HepG2 (cell line): ENCODE measurements around the gene SREK1. TPM values are rescaled to one million over a fixed set of nuclear protein-coding genes. Genes with fewer than 3 reads are reported as not detected.

Experiments
- ATAC-seq: fragments of 200-7000 bp; cut with Tn5 transposase; 3 replicates; pipeline ENCODE4 v1.9.1; 2020; ENCODE audit warnings: mild to moderate bottlenecking, moderate library complexity
- BruUV-seq: library from RNA; stranded (reverse); fragments of 400-500 nt; replicated peaks from 2 replicates; lab custom pipeline; 2021; lab: Mats Ljungman, UMichigan
- CTCF ChIA-PET: fragments of 300-600 bp; formaldehyde crosslinking; extraction: SDS; loops from one replicate; lab custom pipeline; 2021; ENCODE audit warnings: low total read pairs, inconsistent platforms, low intra/inter-chr PET ratio; lab: Yijun Ruan, JAX
- POLR2A ChIA-PET: fragments of 350-600 bp; sonication (Branson Sonifier 250); formaldehyde crosslinking; loops from one replicate; lab custom pipeline; 2020; ENCODE audit warnings: antibody characterized with exemption, inconsistent platforms; lab: Yijun Ruan, JAX
- DNase-seq: peaks from one replicate; pipeline ENCODE4 v3.0.0-alpha.2; 2015; ENCODE audit warnings: low spot score
- FAIRE-seq: peaks from 3 replicates; lab custom pipeline; 2011; peaks lifted over from hg19 to GRCh38; lab: Jason Lieb, UNC
- H2AFZ ChIP-seq: one replicate; pipeline ENCODE4 v1.6.1; 2011; ENCODE audit warnings: low read length, inconsistent platforms
- H3K27ac ChIP-seq: fragments of 300-600 bp; 3 replicates; pipeline ENCODE4 v1.8.0; 2011; ENCODE audit warnings: mixed run types, mild to moderate bottlenecking, mixed read lengths, low read length, inconsistent platforms; ENCODE audit not compliant: insufficient read depth; ENCODE audit errors: extremely low read length
- H3K27me3 ChIP-seq, 2 experiments: fragments of 200-600 bp in 1 of 2; 2 replicates in 1 of 2; 3 replicates in 1 of 2; pipeline versions ENCODE4 v1.6.0 to v1.8.0; 2011; ENCODE audit warnings: low read length in 2 of 2, mild to moderate bottlenecking in 2 of 2, moderate library complexity in 2 of 2, inconsistent platforms in 1 of 2; ENCODE audit not compliant: insufficient read depth in 2 of 2, control insufficient read depth in 1 of 2
- H3K36me3 ChIP-seq, 2 experiments: fragments of 200-600 bp in 1 of 2; replicated peaks in 1 of 2; 2 replicates in 1 of 2; 3 replicates in 1 of 2; pipeline versions ENCODE4 v1.5.1 to v1.8.0; 2011; ENCODE audit warnings: low read length in 2 of 2, inconsistent platforms in 1 of 2; ENCODE audit not compliant: insufficient read depth in 2 of 2, control insufficient read depth in 1 of 2
- H3K4me1 ChIP-seq: 2 replicates; pipeline ENCODE4 v1.5.1; 2012; ENCODE audit warnings: low read length, inconsistent platforms; ENCODE audit not compliant: insufficient read depth
- H3K4me2 ChIP-seq: 2 replicates; pipeline ENCODE4 v1.6.0; 2011; ENCODE audit warnings: low read depth, low read length, inconsistent platforms
- H3K4me3 ChIP-seq, 3 experiments: fragments of 200-600 bp in 1 of 3; sonication (generic), shearing (Covaris generic) in 1 of 3; replicated peaks in 1 of 3; 2 replicates each; pipeline ENCODE4 v1.5.1; 2011 to 2016; ENCODE audit warnings: low read length in 3 of 3, inconsistent platforms in 2 of 3, low read depth in 2 of 3, mild to moderate bottlenecking in 2 of 3, control low read depth in 1 of 3, mixed read lengths in 1 of 3; ENCODE audit not compliant: insufficient read depth in 1 of 3
- H3K79me2 ChIP-seq: one replicate; pipeline ENCODE4 v1.6.1; 2011; ENCODE audit warnings: low read length, inconsistent platforms; ENCODE audit not compliant: insufficient read depth
- H3K9ac ChIP-seq: 2 replicates; pipeline ENCODE4 v1.6.0; 2011; ENCODE audit warnings: mild to moderate bottlenecking, low read depth, low read length, inconsistent platforms; ENCODE audit not compliant: insufficient read depth
- H3K9me3 ChIP-seq: 2 replicates; pipeline ENCODE4 v1.5.1; 2012; ENCODE audit warnings: mild to moderate bottlenecking, low read length
- H4K20me1 ChIP-seq: 2 replicates; pipeline ENCODE4 v1.6.0; 2011; ENCODE audit warnings: inconsistent platforms, mild to moderate bottlenecking, low read length, moderate library complexity; ENCODE audit not compliant: insufficient read depth
- ELF4 ChIP-seq: sonication (generic); formaldehyde crosslinking; IDR thresholded peaks from 2 replicates; pipeline ENCODE4 v1.5.0; 2020; ENCODE audit warnings: missing genetic modification reagents, mild to moderate bottlenecking, moderate library complexity, borderline replicate concordance
- GABPA ChIP-seq, 2 experiments: IDR thresholded peaks; 2 replicates each; pipeline ENCODE4 v1.6.1; 2011 to 2016; ENCODE audit warnings: low read depth in 2 of 2, low read length in 1 of 2, missing biosample characterization in 1 of 2, missing genetic modification characterization in 1 of 2
- ZBTB8A ChIP-seq: sonication (generic); formaldehyde crosslinking; IDR thresholded peaks from 2 replicates; pipeline ENCODE4 v1.4.0; 2020; ENCODE audit warnings: mild to moderate bottlenecking, low read depth, missing genetic modification reagents, borderline replicate concordance
- ZFX ChIP-seq: sonication (generic); formaldehyde crosslinking; IDR thresholded peaks from 2 replicates; pipeline ENCODE4 v1.4.0; 2020; ENCODE audit warnings: mild to moderate bottlenecking, low read depth, missing genetic modification reagents, moderate library complexity
- ZNF430 ChIP-seq: sonication (generic); formaldehyde crosslinking; IDR thresholded peaks from 2 replicates; pipeline ENCODE4 v1.9.0; 2021; ENCODE audit warnings: mild to moderate bottlenecking, missing genetic modification reagents
- ZNF577 ChIP-seq: sonication (generic); formaldehyde crosslinking; IDR thresholded peaks from 2 replicates; pipeline ENCODE4 v1.4.0; 2020; ENCODE audit warnings: mild to moderate bottlenecking, low read depth, missing genetic modification reagents, borderline replicate concordance
- WGBS: methylation state at CpG from one replicate; pipeline ENCODE4 v1.1.6; 2017; ENCODE audit warnings: low lambda C conversion rate; 5-methylcytosine and 5-hydroxymethylcytosine counted together
- in situ Hi-C: cut with HindIII; loops from 2 replicates; pipeline ENCODE4 v1.10.0; 2017; ENCODE audit warnings: low pct_unique_long_range_greater_than_20kb; ENCODE audit not compliant: extremely low pct_ligation_motif_present
- intact Hi-C: fragments of 100-400 bp; cut with micrococcal nuclease; formaldehyde crosslinking; loops from one replicate; pipeline ENCODE4 v1.10.0; 2022; ENCODE audit not compliant: unreplicated experiment
- polyA plus RNA-seq, 8 experiments: library from polyadenylated mRNA; depleted of rRNA in 3 of 8; stranded (reverse) in 7 of 8; unstranded in 1 of 8; fragments of >200 nt; fragmentation: Illumina TruSeq in 4 of 8; extraction: Trizol in 4 of 8; gene quantifications; 2 replicates each; pipeline versions ENCODE4 v1.2.1 to v1.2.3, GENCODE V29; 2011 to 2016; ENCODE audit warnings: low read depth in 4 of 8, missing spikeins in 1 of 8, mixed read lengths in 1 of 8; ENCODE audit not compliant: insufficient read depth in 1 of 8
- total RNA-seq, 5 experiments: library from RNA; depleted of rRNA; stranded (reverse); fragments of >200 nt; fragmentation: Illumina TruSeq; extraction: Trizol; gene quantifications; 2 replicates each; pipeline ENCODE4 v1.2.3, GENCODE V29; 2016; ENCODE audit warnings: low read depth in 1 of 5
- TF ChIP-seq, protein P1 (sequence below), 2 experiments: fragments of 450-650 bp in 1 of 2; sonication (generic) in 1 of 2; formaldehyde crosslinking in 1 of 2; IDR thresholded peaks; 2 replicates each; pipeline versions ENCODE4 v1.6.1 to v1.8.0; 2016 to 2022; ENCODE audit warnings: antibody characterized with exemption in 1 of 2, mild to moderate bottlenecking in 1 of 2, missing genetic modification reagents in 1 of 2
- TF ChIP-seq, protein P2 (sequence below), 2 experiments: IDR thresholded peaks; 2 replicates each; pipeline ENCODE4 v1.6.1; 2011 to 2012; ENCODE audit warnings: low read length in 2 of 2, borderline replicate concordance in 1 of 2, low read depth in 1 of 2, mild to moderate bottlenecking in 1 of 2, moderate library complexity in 1 of 2

Gene SREK1
- total and polyA plus RNA-seq, 2 of the 13 experiments (the other 11 are each of a cell fraction or from before 2014, with no cell fraction given) = 60.6 to 90.9 TPM

DNA sequence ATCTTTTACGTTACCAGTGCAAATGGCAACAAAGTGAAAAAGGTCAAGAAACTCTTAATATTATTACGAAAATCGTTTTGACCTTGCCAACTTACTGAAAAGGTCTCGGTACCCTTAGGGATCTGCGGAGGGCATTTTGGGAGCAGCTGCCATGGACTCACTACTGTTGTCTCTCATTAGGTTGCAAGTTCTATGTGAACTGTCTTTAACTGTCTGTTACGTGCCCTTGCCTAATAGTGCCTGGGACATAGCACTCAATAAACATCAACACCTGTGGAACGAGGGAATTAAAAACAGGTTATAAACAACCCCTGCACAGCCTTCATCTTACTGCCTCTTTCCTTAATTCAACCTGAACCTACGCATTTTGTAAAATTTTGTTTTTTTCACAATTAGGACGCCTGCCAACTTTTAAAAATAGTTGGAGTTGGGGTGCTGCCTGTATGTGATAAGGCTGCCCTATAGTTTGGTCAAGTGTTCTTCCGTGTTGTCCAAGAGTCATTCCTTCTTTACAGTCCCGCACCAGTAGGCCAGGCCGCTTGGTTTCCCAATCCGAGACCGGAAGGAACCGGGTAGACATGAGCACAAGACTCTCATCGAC lies 527 bp upstream of the SREK1 start:
- ATAC-seq (peak; percentile 35), DNase-seq (peak; percentile 7), FAIRE-seq (no peak)
- WGBS = under 1% methylated on average over 15 of the region's 16 CpGs
- Histone ChIP-seq H3K4me1 (peaks cover 27% of the 10 kb centered on the region), H3K9me3 (no peaks in the 10 kb centered on the region), H2AFZ (peak overlapping the region; percentile 93), H3K36me3 (0 out of 5 replicates have a peak, but pooled peaks cover 0 to 2% of the 10 kb centered on the region in 2 experiments), H4K20me1 (peaks cover 8% of the 10 kb centered on the region), H3K79me2 (peaks cover 41% of the 10 kb centered on the region), H3K27me3 (no peaks in the 10 kb centered on the region; a peak in 1 of 5 replicates), H3K27ac (peak overlapping the region; percentile 98), H3K9ac (peak overlapping the region; percentile 92), H3K4me2 (peak overlapping the region; percentile 94), H3K4me3 (peak overlapping the region; percentile 82 to 92 (median 90))
- POLR2A ChIA-PET = interaction anchor here (1.0 kb wide), 4 partner anchors 12 to 422 kb away, joined by 3 to 6 read pairs (median 3); partner anchors contain the start of genes NLN and SGTB
- intact Hi-C loops (loop anchor here (5.0 to 10.0 kb wide), 2 partner anchors 419 to 581 kb away; partner anchors contain the start of genes CENPK, NLN, PPWD1 and SGTB), in situ Hi-C loops (no loop called here)
- BruUV-seq = TSS peak; percentile 97
- CTCF ChIA-PET = no interaction called here
- TF ChIP-seq GABPA (IDR thresholded peaks at IDR 0.05; ENCODE audit: low read depth, low read length) (no peak), GABPA (CRISPR knock-in tag; IDR thresholded peaks at IDR 0.05; ENCODE audit: low read depth) (peak; percentile 50; the same call in 1 of the 2 replicates), ZNF430 (peak; percentile 8; the same call in 1 of the 2 replicates), ZBTB8A (peak; percentile 5; the same call in 1 of the 2 replicates), ELF4 (CRISPR knock-in tag) (peak; percentile 4; the same call in 1 of the 2 replicates), ZFX (CRISPR knock-in tag) (peak; percentile 89; the same call in 1 of the 2 replicates), ZNF577 (CRISPR knock-in tag) (no peak)
- TF ChIP-seq, protein P1, sequence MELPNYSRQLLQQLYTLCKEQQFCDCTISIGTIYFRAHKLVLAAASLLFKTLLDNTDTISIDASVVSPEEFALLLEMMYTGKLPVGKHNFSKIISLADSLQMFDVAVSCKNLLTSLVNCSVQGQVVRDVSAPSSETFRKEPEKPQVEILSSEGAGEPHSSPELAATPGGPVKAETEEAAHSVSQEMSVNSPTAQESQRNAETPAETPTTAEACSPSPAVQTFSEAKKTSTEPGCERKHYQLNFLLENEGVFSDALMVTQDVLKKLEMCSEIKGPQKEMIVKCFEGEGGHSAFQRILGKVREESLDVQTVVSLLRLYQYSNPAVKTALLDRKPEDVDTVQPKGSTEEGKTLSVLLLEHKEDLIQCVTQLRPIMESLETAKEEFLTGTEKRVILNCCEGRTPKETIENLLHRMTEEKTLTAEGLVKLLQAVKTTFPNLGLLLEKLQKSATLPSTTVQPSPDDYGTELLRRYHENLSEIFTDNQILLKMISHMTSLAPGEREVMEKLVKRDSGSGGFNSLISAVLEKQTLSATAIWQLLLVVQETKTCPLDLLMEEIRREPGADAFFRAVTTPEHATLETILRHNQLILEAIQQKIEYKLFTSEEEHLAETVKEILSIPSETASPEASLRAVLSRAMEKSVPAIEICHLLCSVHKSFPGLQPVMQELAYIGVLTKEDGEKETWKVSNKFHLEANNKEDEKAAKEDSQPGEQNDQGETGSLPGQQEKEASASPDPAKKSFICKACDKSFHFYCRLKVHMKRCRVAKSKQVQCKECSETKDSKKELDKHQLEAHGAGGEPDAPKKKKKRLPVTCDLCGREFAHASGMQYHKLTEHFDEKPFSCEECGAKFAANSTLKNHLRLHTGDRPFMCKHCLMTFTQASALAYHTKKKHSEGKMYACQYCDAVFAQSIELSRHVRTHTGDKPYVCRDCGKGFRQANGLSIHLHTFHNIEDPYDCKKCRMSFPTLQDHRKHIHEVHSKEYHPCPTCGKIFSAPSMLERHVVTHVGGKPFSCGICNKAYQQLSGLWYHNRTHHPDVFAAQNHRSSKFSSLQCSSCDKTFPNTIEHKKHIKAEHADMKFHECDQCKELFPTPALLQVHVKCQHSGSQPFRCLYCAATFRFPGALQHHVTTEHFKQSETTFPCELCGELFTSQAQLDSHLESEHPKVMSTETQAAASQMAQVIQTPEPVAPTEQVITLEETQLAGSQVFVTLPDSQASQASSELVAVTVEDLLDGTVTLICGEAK (IDR thresholded peaks at IDR 0.05) = 0 out of 2 replicates have a peak, but pooled peaks have one; percentile 2
- TF ChIP-seq, protein P1 (CRISPR knock-in tag; IDR thresholded peaks at IDR 0.05) = no peak
- TF ChIP-seq, protein P2, sequence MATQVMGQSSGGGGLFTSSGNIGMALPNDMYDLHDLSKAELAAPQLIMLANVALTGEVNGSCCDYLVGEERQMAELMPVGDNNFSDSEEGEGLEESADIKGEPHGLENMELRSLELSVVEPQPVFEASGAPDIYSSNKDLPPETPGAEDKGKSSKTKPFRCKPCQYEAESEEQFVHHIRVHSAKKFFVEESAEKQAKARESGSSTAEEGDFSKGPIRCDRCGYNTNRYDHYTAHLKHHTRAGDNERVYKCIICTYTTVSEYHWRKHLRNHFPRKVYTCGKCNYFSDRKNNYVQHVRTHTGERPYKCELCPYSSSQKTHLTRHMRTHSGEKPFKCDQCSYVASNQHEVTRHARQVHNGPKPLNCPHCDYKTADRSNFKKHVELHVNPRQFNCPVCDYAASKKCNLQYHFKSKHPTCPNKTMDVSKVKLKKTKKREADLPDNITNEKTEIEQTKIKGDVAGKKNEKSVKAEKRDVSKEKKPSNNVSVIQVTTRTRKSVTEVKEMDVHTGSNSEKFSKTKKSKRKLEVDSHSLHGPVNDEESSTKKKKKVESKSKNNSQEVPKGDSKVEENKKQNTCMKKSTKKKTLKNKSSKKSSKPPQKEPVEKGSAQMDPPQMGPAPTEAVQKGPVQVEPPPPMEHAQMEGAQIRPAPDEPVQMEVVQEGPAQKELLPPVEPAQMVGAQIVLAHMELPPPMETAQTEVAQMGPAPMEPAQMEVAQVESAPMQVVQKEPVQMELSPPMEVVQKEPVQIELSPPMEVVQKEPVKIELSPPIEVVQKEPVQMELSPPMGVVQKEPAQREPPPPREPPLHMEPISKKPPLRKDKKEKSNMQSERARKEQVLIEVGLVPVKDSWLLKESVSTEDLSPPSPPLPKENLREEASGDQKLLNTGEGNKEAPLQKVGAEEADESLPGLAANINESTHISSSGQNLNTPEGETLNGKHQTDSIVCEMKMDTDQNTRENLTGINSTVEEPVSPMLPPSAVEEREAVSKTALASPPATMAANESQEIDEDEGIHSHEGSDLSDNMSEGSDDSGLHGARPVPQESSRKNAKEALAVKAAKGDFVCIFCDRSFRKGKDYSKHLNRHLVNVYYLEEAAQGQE (IDR thresholded peaks at IDR 0.05; ENCODE audit: borderline replicate concordance in 1 of 2, low read depth in 1 of 2, low read length in 2 of 2) = peak in 1 of 2 experiments; percentile 7; a peak in 1 of 4 replicates
